Body of pancreas (tissue), 4 donors: ENCODE results near the gene SAMD5. TPM values are rescaled to one million over a fixed set of nuclear protein-coding genes. Genes with fewer than 3 reads are reported as not detected.

Experiments
- ATAC-seq: fragments of 150-250 bp; one replicate; pipeline ENCODE4 v1.9.1; 2016
- DNase-seq, 4 donors: peaks; one replicate each; pipeline ENCODE4 v3.0.0-alpha.2; 2019
- H3K27ac ChIP-seq, 4 donors: fragments of 200-600 bp; sonication (generic); 1 replicate in 3 of 4; 2 replicates in 1 of 4; pipeline versions ENCODE4 v1.5.1 to v1.6.1; 2016 to 2019; ENCODE audit warnings: mild to moderate bottlenecking in 1 of 4, mixed read lengths in 1 of 4, moderate library complexity in 1 of 4
- H3K27me3 ChIP-seq, 2 donors: fragments of 200-600 bp; sonication (generic); one replicate each; pipeline ENCODE4 v1.6.0; 2016; ENCODE audit warnings: mild to moderate bottlenecking in 1 of 2
- H3K36me3 ChIP-seq, 2 donors: fragments of 200-600 bp; sonication (generic); replicated peaks in 1 of 2; 2 replicates each; pipeline ENCODE4 v1.5.1; 2016; ENCODE audit warnings: low read depth in 2 of 2; ENCODE audit not compliant: insufficient read depth in 1 of 2
- H3K4me1 ChIP-seq: fragments of 200-600 bp; sonication (generic); one replicate; pipeline ENCODE4 v1.6.0; 2016
- H3K4me3 ChIP-seq, 2 donors: fragments of 200-600 bp; sonication (generic); 1 replicate in 1 of 2; 2 replicates in 1 of 2; pipeline ENCODE4 v1.5.1; 2016 to 2019
- H3K9me3 ChIP-seq, 3 donors: fragments of 200-600 bp; sonication (generic); 1 replicate in 2 of 3; 2 replicates in 1 of 3; pipeline ENCODE4 v1.5.1; 2016
- CTCF ChIP-seq, 7 experiments: fragments of 450-650 bp in 4 of 7; fragments of 200-600 bp in 3 of 7; sonication (generic) in 3 of 7; IDR thresholded peaks; one replicate each; pipeline ENCODE4 v1.5.1; 2016 to 2019; ENCODE audit warnings: antibody characterized with exemption in 7 of 7
- POLR2A ChIP-seq, 3 donors: fragments of 450-650 bp; IDR thresholded peaks; one replicate each; pipeline ENCODE4 v1.6.1; 2016; ENCODE audit warnings: antibody characterized with exemption in 3 of 3, mild to moderate bottlenecking in 2 of 3
- WGBS, 2 donors: methylation state at CpG; one replicate each; pipeline ENCODE4 v1.1.5; 2017; 5-methylcytosine and 5-hydroxymethylcytosine counted together
- intact Hi-C: fragments of 100-400 bp; cut with DNase I; formaldehyde crosslinking; loops from one replicate; pipeline ENCODE4 v1.15.1; 2023
- total RNA-seq, 2 donors: library from RNA; depleted of rRNA; stranded (reverse); fragments of >200 nt; gene quantifications; one replicate each; pipeline ENCODE4 v1.1.0, GENCODE V29; 2016

Gene SAMD5
- total RNA-seq, 2 donors from 2014 or later = 0.26 to 1.6 TPM

- 69 to 81% methylated on average over 2 of the region's 2 CpGs for WGBS, 2 donors
- intact Hi-C loops = no loop called here
- Histone ChIP-seq H3K4me3 (no peak overlapping the region), H3K27ac (no peak overlapping the region), H3K9me3 (no peaks in the 10 kb centered on the region), H3K27me3 (no peaks in the 10 kb centered on the region), H3K36me3 (no peaks in the 10 kb centered on the region), H3K4me1 (no peaks in the 10 kb centered on the region)
- DNase-seq (no peak), ATAC-seq (no peak)
- TF ChIP-seq CTCF (IDR thresholded peaks at IDR 0.05) (no peak), POLR2A (IDR thresholded peaks at IDR 0.05) (no peak)
These were observed 6.8 kb downstream of the SAMD5 start for GRCh38 chr6:147515327-147515726.

GRCh38 chr6:147522597-147522996 lies 14.1 kb downstream of the SAMD5 start:
- no peak overlapping the region for H3K27ac ChIP-seq
- H3K4me1 ChIP-seq = no peaks in the 10 kb centered on the region
- ATAC-seq (no peak), DNase-seq (no peak)
- intact Hi-C loops = no loop called here
- no peaks in the 10 kb centered on the region for H3K27me3 ChIP-seq
- no peaks in the 10 kb centered on the region for H3K36me3 ChIP-seq
- H3K9me3 ChIP-seq = no peaks in the 10 kb centered on the region
- H3K4me3 ChIP-seq = no peak overlapping the region
- 83 to 100% methylated on average over 1 of the region's 1 CpG for WGBS, 2 donors
- TF ChIP-seq POLR2A (IDR thresholded peaks at IDR 0.05) (no peak), CTCF (IDR thresholded peaks at IDR 0.05) (no peak)

GRCh38 chr6:147525519-147526209 lies 17.2 kb downstream of the SAMD5 start:
- intact Hi-C loops = no loop called here
- DNase-seq (no peak), ATAC-seq (no peak)
- H3K27ac ChIP-seq = no peak overlapping the region
- no peaks in the 10 kb centered on the region for H3K9me3 ChIP-seq
- no peaks in the 10 kb centered on the region for H3K27me3 ChIP-seq
- H3K4me3 ChIP-seq = no peak overlapping the region
- TF ChIP-seq CTCF (IDR thresholded peaks at IDR 0.05) (no peak), POLR2A (IDR thresholded peaks at IDR 0.05) (no peak)
- peaks cover 7% of the 10 kb centered on the region for H3K4me1 ChIP-seq
- WGBS, 2 donors = 84 to 87% methylated on average over 5 of the region's 5 CpGs
- no peaks in the 10 kb centered on the region for H3K36me3 ChIP-seq

GRCh38 chr6:147527197-147527596 lies 18.7 kb downstream of the SAMD5 start:
- Histone ChIP-seq H3K27ac (no peak overlapping the region), H3K4me1 (peaks cover 9% of the 10 kb centered on the region), H3K27me3 (no peaks in the 10 kb centered on the region), H3K9me3 (no peaks in the 10 kb centered on the region), H3K4me3 (no peak overlapping the region), H3K36me3 (no peaks in the 10 kb centered on the region)
- ATAC-seq (no peak), DNase-seq (no peak)
- WGBS, 2 donors = 74 to 85% methylated on average over 4 of the region's 4 CpGs
- intact Hi-C loops = no loop called here
- TF ChIP-seq CTCF (IDR thresholded peaks at IDR 0.05) (no peak), POLR2A (IDR thresholded peaks at IDR 0.05) (no peak)

DNA sequence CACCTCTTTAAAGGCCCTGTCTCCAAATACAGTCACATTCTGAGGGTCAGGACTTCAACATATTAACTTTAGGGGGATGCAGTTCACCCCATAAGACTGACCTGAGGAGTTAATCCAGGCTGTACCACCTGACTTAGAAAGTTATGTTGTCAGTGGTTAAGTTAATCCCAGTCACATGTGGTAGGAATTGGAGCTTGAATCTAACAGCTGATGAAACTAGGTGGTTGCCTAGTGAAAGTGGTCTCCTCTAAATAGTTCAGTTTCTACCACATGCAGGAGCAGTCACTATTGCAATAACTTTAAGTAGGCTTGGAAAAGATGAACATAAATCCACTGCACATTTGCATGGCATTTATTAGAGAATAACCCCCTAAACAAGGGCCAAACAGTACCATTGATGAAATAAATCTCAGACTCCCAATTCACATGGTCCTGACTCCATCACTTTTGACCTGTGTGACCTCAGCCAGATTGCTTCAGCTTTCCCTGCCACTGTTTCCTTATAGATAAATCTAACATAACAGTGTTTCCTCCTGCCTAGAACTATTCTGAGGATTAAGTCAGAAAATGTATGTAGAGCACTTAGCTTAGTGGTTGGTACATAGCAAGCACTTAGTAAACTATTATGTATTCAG lies 20.1 kb downstream of the SAMD5 start:
- Histone ChIP-seq H3K9me3 (no peaks in the 10 kb centered on the region), H3K4me1 (peaks cover 9% of the 10 kb centered on the region), H3K27ac (no peak overlapping the region), H3K4me3 (no peak overlapping the region), H3K36me3 (no peaks in the 10 kb centered on the region), H3K27me3 (no peaks in the 10 kb centered on the region)
- DNase-seq = no peak
- no peak for ATAC-seq
- intact Hi-C loops = no loop called here
- TF ChIP-seq POLR2A (IDR thresholded peaks at IDR 0.05) = no peak
- TF ChIP-seq CTCF (IDR thresholded peaks at IDR 0.05) = no peak
